Measurements from ENCODE around the gene ANKS1A.

The ANKS1A gene

GRCh38 chr6:35058358-35058675 is 169.3 kb downstream of the ANKS1A start:
- in situ Hi-C loops (cut with HindIII; ENCODE audit: low sequenced_read_pairs) = no loop called here
- no peak overlapping the region for H3K4me3 ChIP-seq (ENCODE audit: low read depth, low read length)
- no peak for TF ChIP-seq CTCF (IDR thresholded peaks at IDR 0.05; ENCODE audit: low read depth, low read length)

GRCh38 chr6:35058865-35059522 is 169.9 kb downstream of the ANKS1A start:
- H3K4me3 ChIP-seq (ENCODE audit: low read depth, low read length) = no peak overlapping the region
- DNase-seq (ENCODE audit: low read depth, low spot score) = no peak
- no peak for TF ChIP-seq CTCF (IDR thresholded peaks at IDR 0.05; ENCODE audit: low read depth, low read length)
- in situ Hi-C loops (cut with HindIII; ENCODE audit: low sequenced_read_pairs) = no loop called here

More at GRCh38 chr6:35058358-35058675, 169.3 kb downstream of the ANKS1A start:
- no peak for DNase-seq (ENCODE audit: low read depth, low spot score)

GRCh38 chr6:35059596-35060345 is 170.7 kb downstream of the ANKS1A start:
- in situ Hi-C loops (cut with HindIII; ENCODE audit: low sequenced_read_pairs) = no loop called here
- DNase-seq (ENCODE audit: low read depth, low spot score) = no peak
- H3K4me3 ChIP-seq (ENCODE audit: low read depth, low read length) = no peak overlapping the region
- no peak for TF ChIP-seq CTCF (IDR thresholded peaks at IDR 0.05; ENCODE audit: low read depth, low read length)

- TF ChIP-seq CTCF (IDR thresholded peaks at IDR 0.05; ENCODE audit: low read depth, low read length) = no peak
- DNase-seq (ENCODE audit: low read depth, low spot score) = no peak
- H3K4me3 ChIP-seq (ENCODE audit: low read depth, low read length) = no peak overlapping the region
- in situ Hi-C loops (cut with HindIII; ENCODE audit: low sequenced_read_pairs) = no loop called here
These were observed 172.1 kb downstream of the ANKS1A start for GRCh38 chr6:35061102-35061615.

- in situ Hi-C loops (cut with HindIII; ENCODE audit: low sequenced_read_pairs) = no loop called here
- no peak overlapping the region for H3K4me3 ChIP-seq (ENCODE audit: low read depth, low read length)
- no peak for DNase-seq (ENCODE audit: low read depth, low spot score)
- no peak for TF ChIP-seq CTCF (IDR thresholded peaks at IDR 0.05; ENCODE audit: low read depth, low read length)
These were observed 172.8 kb downstream of the ANKS1A start for GRCh38 chr6:35061651-35062410.

- DNase-seq (ENCODE audit: low read depth, low spot score) = no peak
- TF ChIP-seq CTCF (IDR thresholded peaks at IDR 0.05; ENCODE audit: low read depth, low read length) = no peak
- no peak overlapping the region for H3K4me3 ChIP-seq (ENCODE audit: low read depth, low read length)
- in situ Hi-C loops (cut with HindIII; ENCODE audit: low sequenced_read_pairs) = no loop called here
These were observed 173.9 kb downstream of the ANKS1A start for GRCh38 chr6:35062676-35063574.

All from astrocyte of the spinal cord (primary cell).